ENCODE measurements around the gene MAPK8IP1.

Gene MAPK8IP1

DNA sequence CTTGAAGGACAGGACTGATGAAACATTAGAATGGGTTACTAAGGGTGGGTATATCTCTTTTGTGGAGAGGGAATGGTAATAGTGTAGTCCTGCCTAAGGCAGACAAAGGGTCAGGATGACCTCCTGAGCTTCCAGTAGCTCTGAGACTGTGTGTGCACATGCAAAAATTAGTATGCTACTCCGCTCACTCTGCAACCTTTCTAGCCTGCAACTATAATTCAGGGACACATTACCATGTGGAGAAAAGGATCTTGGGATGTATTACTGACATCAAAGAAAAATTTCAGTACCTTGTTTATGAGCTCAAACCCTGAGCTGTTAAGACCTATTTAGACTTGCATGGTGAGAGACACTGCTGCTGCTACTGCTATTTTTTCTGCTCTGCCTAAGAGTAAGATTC, 62.4 kb downstream of the MAPK8IP1 start:
- no peak for DNase-seq

DNA sequence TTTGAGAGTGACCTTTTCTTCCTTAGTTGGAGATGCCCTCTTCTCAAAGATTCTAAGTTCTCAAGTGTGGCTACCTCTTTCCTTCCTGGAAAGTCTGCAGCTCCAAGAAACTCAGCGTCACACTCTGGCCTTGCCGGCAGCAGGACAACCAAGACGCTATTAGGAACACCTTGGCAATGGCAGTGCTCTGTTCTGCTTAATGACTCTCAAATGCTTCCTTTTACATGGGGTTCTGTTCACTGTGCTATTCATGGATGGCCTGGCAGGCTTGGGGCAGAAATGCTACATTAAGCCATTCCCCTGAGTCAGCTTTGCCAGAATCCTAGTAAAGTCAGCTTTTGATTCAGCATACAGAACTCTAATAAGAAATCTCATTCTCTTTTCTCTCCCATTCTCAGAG, 62.9 kb downstream of the MAPK8IP1 start:
- no peak for DNase-seq

DNA sequence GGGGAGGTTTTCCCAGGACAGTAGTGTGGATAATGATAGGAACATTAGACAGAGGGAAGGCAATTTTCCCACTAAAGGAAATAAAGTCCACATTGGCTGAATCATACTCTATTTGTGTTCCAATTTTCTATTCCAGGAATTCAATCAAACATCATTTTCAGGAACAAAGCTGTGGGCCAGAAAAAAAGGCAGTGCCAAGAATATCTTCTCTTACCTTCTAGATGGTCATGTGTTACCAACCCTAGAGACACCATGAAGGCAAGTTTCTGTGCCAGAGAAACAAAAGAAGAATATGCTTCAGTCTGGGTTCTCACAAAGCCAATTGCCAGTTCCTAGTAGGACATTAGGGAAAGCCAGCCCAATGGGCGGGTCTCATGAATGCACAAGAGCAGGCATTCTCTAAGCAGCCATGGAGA, 64.5 kb downstream of the MAPK8IP1 start:
- DNase-seq: no peak

All from effector CD8-positive, alpha-beta T cell (primary cell).